Keratinocyte (primary cell): ENCODE data around the gene POLA1.

Source experiments
- EZH2 ChIP-seq: IDR thresholded peaks from one replicate; pipeline ENCODE4 v1.6.1; 2012; ENCODE audit warnings: inconsistent platforms, mild to moderate bottlenecking, low read length, moderate library complexity
- TF ChIP-seq, protein P1 (sequence below), 3 experiments: IDR thresholded peaks in 1 of 3; conservative IDR thresholded peaks in 1 of 3; optimal IDR thresholded peaks in 1 of 3; 2 replicates in 2 of 3; 3 replicates in 1 of 3; pipeline versions ENCODE3 to v1.5.1; 2011; ENCODE audit warnings: low read length in 3 of 3, mild to moderate bottlenecking in 3 of 3, moderate library complexity in 2 of 3, control low read depth in 1 of 3, inconsistent platforms in 1 of 3; ENCODE audit not compliant: insufficient read depth in 2 of 3; ENCODE audit errors: extremely low read depth in 1 of 3

DNA sequence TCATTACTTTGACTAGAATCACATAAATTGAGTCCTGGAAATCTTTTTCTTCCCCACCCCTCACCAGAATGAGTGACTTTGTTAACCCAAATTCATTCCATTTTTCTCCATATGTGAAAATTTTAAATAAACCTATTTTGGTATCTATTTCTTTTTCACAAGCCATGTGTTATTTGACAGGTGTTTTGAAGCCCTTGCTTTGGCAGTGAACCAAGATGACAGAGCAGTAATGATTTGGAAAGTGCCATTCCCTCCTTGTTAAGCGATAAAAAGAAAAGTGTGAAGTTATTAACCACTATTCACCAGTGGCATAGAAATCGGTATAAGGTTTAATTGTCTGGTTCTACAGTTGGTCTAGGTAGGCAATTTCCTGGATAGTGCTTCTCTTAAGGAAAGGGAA is 66.1 kb downstream of the POLA1 start:
- no peak for TF ChIP-seq EZH2
- TF ChIP-seq, protein P1, sequence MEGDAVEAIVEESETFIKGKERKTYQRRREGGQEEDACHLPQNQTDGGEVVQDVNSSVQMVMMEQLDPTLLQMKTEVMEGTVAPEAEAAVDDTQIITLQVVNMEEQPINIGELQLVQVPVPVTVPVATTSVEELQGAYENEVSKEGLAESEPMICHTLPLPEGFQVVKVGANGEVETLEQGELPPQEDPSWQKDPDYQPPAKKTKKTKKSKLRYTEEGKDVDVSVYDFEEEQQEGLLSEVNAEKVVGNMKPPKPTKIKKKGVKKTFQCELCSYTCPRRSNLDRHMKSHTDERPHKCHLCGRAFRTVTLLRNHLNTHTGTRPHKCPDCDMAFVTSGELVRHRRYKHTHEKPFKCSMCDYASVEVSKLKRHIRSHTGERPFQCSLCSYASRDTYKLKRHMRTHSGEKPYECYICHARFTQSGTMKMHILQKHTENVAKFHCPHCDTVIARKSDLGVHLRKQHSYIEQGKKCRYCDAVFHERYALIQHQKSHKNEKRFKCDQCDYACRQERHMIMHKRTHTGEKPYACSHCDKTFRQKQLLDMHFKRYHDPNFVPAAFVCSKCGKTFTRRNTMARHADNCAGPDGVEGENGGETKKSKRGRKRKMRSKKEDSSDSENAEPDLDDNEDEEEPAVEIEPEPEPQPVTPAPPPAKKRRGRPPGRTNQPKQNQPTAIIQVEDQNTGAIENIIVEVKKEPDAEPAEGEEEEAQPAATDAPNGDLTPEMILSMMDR (optimal IDR thresholded peaks at IDR 0.05 in 1 of 3, IDR thresholded peaks at IDR 0.05 in 1 of 3, conservative IDR thresholded peaks at IDR 0.05 in 1 of 3; ENCODE audit: extremely low read depth in 1 of 3, insufficient read depth in 2 of 3, low read length in 3 of 3) = no peak
